H1 (cell line): ENCODE data around the gene AGAP1.

Source experiments
- CREB1 ChIP-seq: IDR thresholded peaks from 2 replicates; pipeline ENCODE4 v1.6.1; 2012; ENCODE audit warnings: inconsistent platforms
- CTCF ChIP-seq, 3 experiments: IDR thresholded peaks; 1 replicate in 2 of 3; 2 replicates in 1 of 3; pipeline versions ENCODE4 v1.5.1 to v1.6.1; 2011; ENCODE audit warnings: low read length in 3 of 3, mild to moderate bottlenecking in 3 of 3, inconsistent platforms in 2 of 3, low read depth in 1 of 3, moderate library complexity in 1 of 3; ENCODE audit not compliant: insufficient read depth in 1 of 3; ENCODE audit errors: control extremely low read depth in 1 of 3
- EZH2 ChIP-seq: fragments of 200-600 bp; sonication (generic); IDR thresholded peaks from 2 replicates; pipeline ENCODE4 v1.7.1; 2012; ENCODE audit warnings: low read depth, mild to moderate bottlenecking, moderate library complexity, low read length, inconsistent platforms; ENCODE audit not compliant: severe bottlenecking
- KDM1A ChIP-seq: fragments of 200-600, 300-600 bp; sonication (generic); IDR thresholded peaks from 2 replicates; pipeline ENCODE4 v1.7.1; 2016; ENCODE audit warnings: mild to moderate bottlenecking, low read length, borderline replicate concordance
- SP2 ChIP-seq: IDR thresholded peaks from 2 replicates; pipeline ENCODE4 v1.6.1; 2012; ENCODE audit warnings: mild to moderate bottlenecking, low read length, inconsistent platforms
- ZNF274 ChIP-seq: IDR thresholded peaks from 2 replicates; pipeline ENCODE4 v1.7.0; 2012; ENCODE audit warnings: low read length, borderline replicate concordance; ENCODE audit errors: extremely low read depth

GRCh38 chr2:235946590-235946989 lies 452.7 kb downstream of the AGAP1 start:
- TF ChIP-seq CREB1 = no peak
- TF ChIP-seq ZNF274 = no peak
- no peak for TF ChIP-seq EZH2
- no peak for TF ChIP-seq CTCF (IDR thresholded peaks at IDR 0.05; ENCODE audit: control extremely low read depth in 1 of 3, insufficient read depth in 1 of 3, low read depth in 1 of 3, low read length in 3 of 3)
- peak; percentile 77; the same call in 1 of the 2 replicates for TF ChIP-seq KDM1A
- no peak for TF ChIP-seq SP2
